SK-N-SH (cell line): ENCODE data around the gene FOXM1.

Experiments used
- EP300 ChIP-seq, 2 experiments: IDR thresholded peaks; 2 replicates each; pipeline versions ENCODE4 v1.4.0 to v1.6.1; 2012; ENCODE audit warnings: borderline replicate concordance in 1 of 2, low read depth in 1 of 2, low read length in 1 of 2
- EZH2phosphoT487 ChIP-seq: fragments of 200-600 bp; sonication (generic); IDR thresholded peaks from 2 replicates; pipeline ENCODE4 v1.6.1; 2017; ENCODE audit warnings: low read depth, mixed run types, mild to moderate bottlenecking, antibody characterized with exemption, moderate library complexity, borderline replicate concordance
- GABPA ChIP-seq: IDR thresholded peaks from 2 replicates; pipeline ENCODE4 v1.4.0; 2012; ENCODE audit warnings: low read depth, mild to moderate bottlenecking
- GATA2 ChIP-seq: sonication (generic); formaldehyde crosslinking; IDR thresholded peaks from 2 replicates; pipeline ENCODE4 v1.5.0; 2020; ENCODE audit warnings: mild to moderate bottlenecking, missing genetic modification reagents
- NRF1 ChIP-seq: IDR thresholded peaks from 2 replicates; pipeline ENCODE4 v1.6.1; 2012; ENCODE audit warnings: low read depth, mild to moderate bottlenecking, low read length
- RCOR1 ChIP-seq: fragments of 150-350 bp; IDR thresholded peaks from 2 replicates; pipeline ENCODE4 v1.6.1; 2017; ENCODE audit warnings: antibody characterized with exemption, low read length
- RFX5 ChIP-seq: IDR thresholded peaks from 2 replicates; pipeline ENCODE4 v1.6.1; 2012; ENCODE audit warnings: mild to moderate bottlenecking, improper control_type of control experiment, low read length
- SMC3 ChIP-seq: IDR thresholded peaks from 2 replicates; pipeline ENCODE4 v1.6.1; 2012; ENCODE audit warnings: low read depth, low read length, improper control_type of control experiment
- TF ChIP-seq, protein P1 (sequence below): fragments of 200-600 bp; sonication (generic); IDR thresholded peaks from 2 replicates; pipeline ENCODE4 v1.6.1; 2017; ENCODE audit warnings: antibody characterized with exemption, mild to moderate bottlenecking, moderate library complexity
- TF ChIP-seq, protein P2 (sequence below): IDR thresholded peaks from 2 replicates; pipeline ENCODE4 v1.4.0; 2012; ENCODE audit warnings: low read depth

DNA sequence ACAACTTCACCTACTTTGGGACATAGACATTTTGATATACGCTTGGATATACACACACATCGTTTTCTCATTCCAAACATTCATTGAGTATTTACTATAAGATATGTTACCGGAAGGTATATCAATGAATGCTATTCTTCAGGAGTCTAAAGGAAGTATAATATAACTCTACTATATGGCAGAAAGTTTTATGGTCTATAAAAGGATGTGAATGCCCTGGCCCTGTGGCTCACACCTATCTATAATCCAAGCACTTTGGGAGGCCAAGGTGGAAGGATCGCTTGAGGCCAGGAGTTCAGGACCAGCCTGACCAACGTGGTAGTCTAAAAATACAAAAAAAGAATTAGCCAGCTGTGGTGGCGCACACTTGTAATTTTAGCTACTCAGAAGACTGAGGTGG, 47.7 kb downstream of the FOXM1 start:
- TF ChIP-seq SMC3 (no peak), EP300 (IDR thresholded peaks at IDR 0.05; ENCODE audit: borderline replicate concordance in 1 of 2, low read depth in 1 of 2, low read length in 1 of 2) (no peak), RCOR1 (no peak), GABPA (no peak), GATA2 (CRISPR knock-in tag) (no peak), NRF1 (no peak), RFX5 (no peak), EZH2phosphoT487 (no peak)
- TF ChIP-seq, protein P1, sequence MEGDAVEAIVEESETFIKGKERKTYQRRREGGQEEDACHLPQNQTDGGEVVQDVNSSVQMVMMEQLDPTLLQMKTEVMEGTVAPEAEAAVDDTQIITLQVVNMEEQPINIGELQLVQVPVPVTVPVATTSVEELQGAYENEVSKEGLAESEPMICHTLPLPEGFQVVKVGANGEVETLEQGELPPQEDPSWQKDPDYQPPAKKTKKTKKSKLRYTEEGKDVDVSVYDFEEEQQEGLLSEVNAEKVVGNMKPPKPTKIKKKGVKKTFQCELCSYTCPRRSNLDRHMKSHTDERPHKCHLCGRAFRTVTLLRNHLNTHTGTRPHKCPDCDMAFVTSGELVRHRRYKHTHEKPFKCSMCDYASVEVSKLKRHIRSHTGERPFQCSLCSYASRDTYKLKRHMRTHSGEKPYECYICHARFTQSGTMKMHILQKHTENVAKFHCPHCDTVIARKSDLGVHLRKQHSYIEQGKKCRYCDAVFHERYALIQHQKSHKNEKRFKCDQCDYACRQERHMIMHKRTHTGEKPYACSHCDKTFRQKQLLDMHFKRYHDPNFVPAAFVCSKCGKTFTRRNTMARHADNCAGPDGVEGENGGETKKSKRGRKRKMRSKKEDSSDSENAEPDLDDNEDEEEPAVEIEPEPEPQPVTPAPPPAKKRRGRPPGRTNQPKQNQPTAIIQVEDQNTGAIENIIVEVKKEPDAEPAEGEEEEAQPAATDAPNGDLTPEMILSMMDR: no peak
- TF ChIP-seq, protein P2, sequence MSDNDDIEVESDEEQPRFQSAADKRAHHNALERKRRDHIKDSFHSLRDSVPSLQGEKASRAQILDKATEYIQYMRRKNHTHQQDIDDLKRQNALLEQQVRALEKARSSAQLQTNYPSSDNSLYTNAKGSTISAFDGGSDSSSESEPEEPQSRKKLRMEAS: no peak
